KMS-11 (cell line): ENCODE measurements around the gene PRAMEF5.
"Not testable (repeated sequence)": the region's sequence is repeated elsewhere in the genome, so short reads cannot be mapped to it uniquely, and the experiment has no call there.

Source experiments
- H2AFZ ChIP-seq: fragments of 200-600 bp; sonication (generic); 2 replicates; pipeline ENCODE4 v1.6.1; 2016; ENCODE audit warnings: antibody characterized with exemption, mixed run types, low read depth
- H3K27ac ChIP-seq: fragments of 200-600 bp; sonication (generic); 2 replicates; pipeline ENCODE4 v1.6.1; 2016; ENCODE audit warnings: mild to moderate bottlenecking, mixed run types
- H3K27me3 ChIP-seq: fragments of 200-600 bp; sonication (generic); 2 replicates; pipeline ENCODE4 v1.6.1; 2017; ENCODE audit warnings: mild to moderate bottlenecking, low read depth, mixed run types, moderate library complexity; ENCODE audit not compliant: insufficient read depth
- H3K36me3 ChIP-seq: fragments of 200-600 bp; sonication (generic); 2 replicates; pipeline ENCODE4 v1.6.1; 2017; ENCODE audit warnings: mild to moderate bottlenecking, mixed run types; ENCODE audit not compliant: insufficient read depth
- H3K4me1 ChIP-seq: fragments of 200-600 bp; sonication (generic); 2 replicates; pipeline ENCODE4 v1.6.1; 2016; ENCODE audit warnings: mild to moderate bottlenecking, low read depth, mixed run types; ENCODE audit not compliant: poor library complexity, severe bottlenecking
- H3K4me2 ChIP-seq: fragments of 200-600 bp; sonication (generic); 2 replicates; pipeline ENCODE4 v1.7.0; 2016; ENCODE audit warnings: mild to moderate bottlenecking, mixed run types
- H3K4me3 ChIP-seq: fragments of 200-600 bp; sonication (generic); IDR thresholded peaks from 2 replicates; pipeline ENCODE4 v1.6.1; 2017; ENCODE audit warnings: low read depth, low read length, mixed read lengths; ENCODE audit not compliant: insufficient read depth
- H3K79me2 ChIP-seq: fragments of 200-600 bp; sonication (generic); 2 replicates; pipeline ENCODE4 v1.6.1; 2016; ENCODE audit warnings: low read depth, mixed run types; ENCODE audit not compliant: insufficient read depth
- H3K9ac ChIP-seq: fragments of 200-600 bp; sonication (generic); 2 replicates; pipeline ENCODE4 v1.6.1; 2016; ENCODE audit warnings: mild to moderate bottlenecking, mixed run types
- H4K20me1 ChIP-seq: fragments of 200-600 bp; sonication (generic); 2 replicates; pipeline ENCODE4 v1.6.1; 2016; ENCODE audit warnings: mild to moderate bottlenecking, mixed run types; ENCODE audit not compliant: insufficient read depth
- CTCF ChIP-seq: fragments of 200-600 bp; sonication (generic); conservative IDR thresholded peaks from 2 replicates; pipeline ENCODE4 v1.6.1; 2017; ENCODE audit warnings: low read depth, mild to moderate bottlenecking, antibody characterized with exemption, low read length, moderate library complexity, mixed read lengths

Gene PRAMEF5

GRCh38 chr1:13253898-13254297 lies at the start of gene PRAMEF5:
Gene PRAMEF5 (plus strand): TSS chr1:13254198. CDS start chr1:13259269, 5,071 bp downstream.
- H3K4me2 ChIP-seq, H3K4me1 ChIP-seq, H2AFZ ChIP-seq, H3K79me2 ChIP-seq, H3K27ac ChIP-seq, H4K20me1 ChIP-seq, H3K4me3 ChIP-seq, H3K9ac ChIP-seq, H3K36me3 ChIP-seq, H3K27me3 ChIP-seq: not testable (repeated sequence)

DNA sequence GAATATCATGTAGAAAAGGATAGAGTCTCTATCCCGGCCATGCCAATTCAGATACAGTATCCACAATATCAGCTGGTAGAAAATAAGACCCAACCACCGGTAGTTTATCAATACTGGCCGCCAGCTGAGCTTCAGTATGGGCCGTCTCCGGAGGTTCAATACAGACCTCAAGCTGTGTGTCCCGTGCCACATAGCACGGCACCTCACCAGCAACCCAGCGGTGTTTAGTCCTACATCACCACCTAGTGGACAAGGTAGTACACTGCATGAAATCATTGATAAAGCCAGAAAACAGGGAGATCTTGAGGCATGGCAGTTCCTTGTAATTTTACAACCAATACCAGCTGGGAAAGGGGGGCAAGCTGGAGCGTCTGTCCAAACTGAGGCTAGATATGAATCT lies 45.3 kb upstream of the PRAMEF5 start:
- not testable (repeated sequence) for H3K27ac ChIP-seq, H3K79me2 ChIP-seq, H3K27me3 ChIP-seq, H3K9ac ChIP-seq, H2AFZ ChIP-seq, H3K4me1 ChIP-seq, H3K4me3 ChIP-seq, H4K20me1 ChIP-seq, H3K4me2 ChIP-seq, H3K36me3 ChIP-seq

DNA sequence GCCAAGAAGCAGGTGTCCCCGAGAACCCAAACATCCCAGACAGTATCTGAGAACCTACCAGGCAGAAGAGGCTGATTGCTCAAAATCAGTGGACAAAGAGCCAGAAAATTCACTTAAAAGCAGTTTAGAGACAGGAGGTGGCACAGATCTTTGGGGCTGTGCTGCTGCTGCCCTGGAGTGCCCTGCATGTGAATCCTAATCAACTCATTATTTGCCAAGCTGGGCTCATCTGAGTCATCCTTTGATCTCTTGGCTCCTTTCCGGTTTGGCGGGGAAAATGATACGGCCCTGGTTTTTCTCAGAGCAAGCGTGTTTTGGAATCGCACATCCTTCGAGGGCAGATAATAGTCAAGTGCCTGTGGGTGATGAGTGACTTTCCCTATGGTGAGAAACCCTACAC lies 37.4 kb upstream of the PRAMEF5 start:
- H3K9ac ChIP-seq, H2AFZ ChIP-seq, H3K79me2 ChIP-seq, H3K4me3 ChIP-seq, H3K27ac ChIP-seq, H4K20me1 ChIP-seq, H3K36me3 ChIP-seq, H3K27me3 ChIP-seq, H3K4me1 ChIP-seq, H3K4me2 ChIP-seq: not testable (repeated sequence)

- H4K20me1 ChIP-seq, H3K9ac ChIP-seq, H3K4me1 ChIP-seq, H3K27me3 ChIP-seq, H3K79me2 ChIP-seq, H3K4me3 ChIP-seq, H3K4me2 ChIP-seq, H2AFZ ChIP-seq, H3K27ac ChIP-seq, H3K36me3 ChIP-seq: not testable (repeated sequence)
Measured at GRCh38 chr1:13219203-13219602, 34.8 kb upstream of the PRAMEF5 start.

DNA sequence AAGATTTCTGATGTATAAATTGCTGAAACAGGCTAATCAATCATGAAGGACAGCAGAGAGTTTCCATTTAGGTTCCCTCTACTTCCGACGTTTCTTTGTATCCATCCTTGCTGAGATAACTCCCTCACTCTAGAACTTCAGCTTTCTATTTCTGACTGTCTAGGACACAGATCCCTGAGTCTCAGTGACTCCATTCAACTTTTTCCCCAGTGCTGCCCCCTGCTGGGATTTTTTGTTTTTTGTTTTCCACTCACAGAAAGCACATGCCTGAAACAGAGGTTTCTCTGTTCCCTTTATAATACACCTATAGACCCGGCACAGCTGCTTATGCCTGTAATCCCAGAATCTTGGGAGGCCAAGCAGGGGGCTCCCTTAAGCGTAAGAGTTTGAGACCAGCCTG lies 31.2 kb upstream of the PRAMEF5 start:
- H3K27ac ChIP-seq, H3K36me3 ChIP-seq, H3K4me2 ChIP-seq, H4K20me1 ChIP-seq, H3K79me2 ChIP-seq, H3K4me1 ChIP-seq, H2AFZ ChIP-seq, H3K4me3 ChIP-seq, H3K27me3 ChIP-seq, H3K9ac ChIP-seq: not testable (repeated sequence)

- Histone ChIP-seq H3K79me2 (no peaks in the 10 kb centered on the region), H3K27ac (no peak overlapping the region), H3K4me1 (no peaks in the 10 kb centered on the region), H4K20me1 (no peaks in the 10 kb centered on the region), H3K27me3 (no peaks in the 10 kb centered on the region), H2AFZ (no peak overlapping the region), H3K4me2 (no peak overlapping the region), H3K36me3 (no peaks in the 10 kb centered on the region), H3K4me3 (no peak overlapping the region), H3K9ac (no peak overlapping the region)
- TF ChIP-seq CTCF, result no peak
Measured at GRCh38 chr1:13224480-13225060, 29.4 kb upstream of the PRAMEF5 start.

- H3K27ac ChIP-seq, H4K20me1 ChIP-seq, H3K79me2 ChIP-seq, H3K4me3 ChIP-seq, H2AFZ ChIP-seq, H3K4me1 ChIP-seq, H3K4me2 ChIP-seq, H3K9ac ChIP-seq, H3K27me3 ChIP-seq, H3K36me3 ChIP-seq: not testable (repeated sequence)
Measured at GRCh38 chr1:13225675-13226204, 28.3 kb upstream of the PRAMEF5 start, which contains the start of gene PRAMEF18. Gene PRAMEF18 (minus strand): TSS chr1:13226154. CDS start chr1:13226106, 48 bp downstream.

DNA sequence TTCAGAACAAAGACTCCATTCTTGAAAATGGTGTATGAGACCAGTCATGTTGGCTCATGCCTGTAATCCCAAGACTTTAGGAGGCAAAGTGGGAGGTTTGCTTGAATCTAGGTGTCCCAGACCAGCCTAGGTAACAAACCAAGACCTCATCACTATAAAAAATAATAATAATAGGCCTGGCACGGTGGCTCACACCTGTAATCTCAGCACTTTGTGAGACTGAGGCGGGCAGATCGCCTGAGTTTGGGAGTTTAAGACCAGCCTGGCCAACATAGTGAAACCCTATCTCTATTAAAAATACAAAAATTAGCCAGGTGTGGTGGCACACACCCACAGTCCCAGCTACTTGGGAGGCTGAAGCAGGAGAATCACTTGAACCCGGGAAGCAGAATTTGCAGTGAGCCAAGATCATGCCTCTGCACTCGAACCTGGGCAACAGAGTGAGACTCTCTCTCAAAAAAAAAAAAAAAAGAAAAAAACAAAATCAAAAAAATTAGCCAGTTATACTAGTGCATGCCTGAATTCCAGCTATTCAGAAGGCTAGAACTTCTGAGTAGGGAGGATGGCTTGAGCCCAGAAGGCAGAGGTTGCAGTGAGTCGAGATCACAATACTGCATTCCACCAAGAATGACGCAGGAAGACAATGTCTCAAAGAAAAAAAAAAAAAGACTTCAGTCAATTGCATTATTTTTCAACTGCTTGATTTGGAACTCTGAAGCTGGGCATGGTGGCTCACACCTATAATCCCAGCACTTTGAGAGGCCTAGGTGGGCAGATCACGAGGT lies 26.5 kb upstream of the PRAMEF5 start:
- H3K79me2 ChIP-seq, H3K27me3 ChIP-seq, H3K4me2 ChIP-seq, H3K27ac ChIP-seq, H2AFZ ChIP-seq, H3K9ac ChIP-seq, H4K20me1 ChIP-seq, H3K36me3 ChIP-seq, H3K4me3 ChIP-seq, H3K4me1 ChIP-seq: not testable (repeated sequence)
